AG04450 (cell line): ENCODE results near the gene PUM2. TPM values are rescaled to one million over a fixed set of nuclear protein-coding genes. Genes with fewer than 3 reads are reported as not detected.

Source experiments
- CTCF ChIA-PET: fragments of 300-600, 350-600 bp; formaldehyde crosslinking; extraction: SDS; loops from one replicate; lab custom pipeline; 2022; ENCODE audit warnings: antibody characterized with exemption, inconsistent platforms; lab: Charles Lee
- POLR2A ChIA-PET: fragments of 350-600 bp; formaldehyde crosslinking; extraction: SDS; loops from one replicate; lab custom pipeline; 2021; ENCODE audit warnings: antibody characterized with exemption, inconsistent platforms; lab: Yijun Ruan, JAX
- DNase-seq: peaks from one replicate; pipeline ENCODE4 v3.0.0-alpha.2; 2011; ENCODE audit warnings: low read depth, low spot score
- H3K27ac ChIP-seq: one replicate; pipeline ENCODE4 v1.5.1; 2012; ENCODE audit warnings: low read depth, low read length, control low read depth
- H3K27me3 ChIP-seq: one replicate; pipeline ENCODE4 v1.6.0; 2012; ENCODE audit warnings: low read length; ENCODE audit not compliant: control insufficient read depth, insufficient read depth
- H3K4me3 ChIP-seq: 2 replicates; pipeline ENCODE4 v1.5.1; 2011; ENCODE audit warnings: mild to moderate bottlenecking, low read depth, low read length, control low read depth
- H3K9me3 ChIP-seq: 2 replicates; pipeline ENCODE4 v1.5.1; 2012; ENCODE audit warnings: low read length; ENCODE audit not compliant: control insufficient read depth, insufficient read depth
- polyA plus RNA-seq: library from polyadenylated mRNA; depleted of rRNA; stranded (reverse); fragments of >200 nt; gene quantifications from 2 replicates; pipeline ENCODE4 v1.2.3, GENCODE V29; 2011
- TF ChIP-seq, protein P1 (sequence below): IDR thresholded peaks from 2 replicates; pipeline ENCODE4 v1.5.1; 2011; ENCODE audit warnings: low read depth, low read length, control low read depth, inconsistent platforms

The PUM2 gene
- polyA plus RNA-seq, 1 experiment = 53.7 TPM

DNA sequence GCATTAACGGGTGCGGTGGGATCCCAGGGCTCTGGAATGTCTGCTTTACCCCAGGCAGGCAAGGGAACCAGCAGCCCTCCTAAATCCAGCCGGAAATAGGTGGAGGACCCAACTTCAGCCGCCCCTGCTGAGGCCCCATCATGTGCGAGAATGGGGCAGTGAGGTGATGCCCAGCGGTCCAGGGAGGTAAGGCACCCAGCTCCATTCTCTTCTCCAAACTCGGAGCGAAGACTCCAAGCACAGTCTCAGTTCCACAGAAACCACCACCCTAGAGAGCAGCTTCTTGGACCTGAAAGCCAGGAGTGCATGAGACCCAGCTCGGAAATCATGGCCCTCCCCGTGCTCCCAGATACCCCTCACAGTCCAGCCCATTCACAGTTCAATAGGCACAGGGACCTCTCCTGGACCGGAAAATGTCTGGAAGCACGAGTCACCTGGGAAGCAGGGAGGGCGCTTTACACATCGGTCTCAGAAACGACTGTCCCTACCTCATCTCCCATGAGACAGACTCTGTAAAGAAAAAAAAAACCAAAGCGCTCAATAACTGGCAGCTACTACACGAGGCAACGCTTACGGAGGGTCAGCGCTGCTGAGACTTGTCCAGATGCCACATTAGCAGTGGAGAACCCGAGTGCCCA is 127.8 kb downstream of the PUM2 start:
- ChIA-PET POLR2A (interaction anchor here (1.1 kb wide), 1 partner anchor 71 kb away, joined by 4 read pairs; no protein-coding TSS in a partner anchor), CTCF (interaction anchor here (0.5 to 1.7 kb wide), 2 partner anchors 87 to 114 kb away, joined by 4 read pairs; no protein-coding TSS in a partner anchor)
- Histone ChIP-seq H3K4me3 (peak overlapping the region; percentile 64), H3K9me3 (no peaks in the 10 kb centered on the region), H3K27ac (peak overlapping the region; percentile 21), H3K27me3 (no peaks in the 10 kb centered on the region)
- DNase-seq = no peak
- TF ChIP-seq, protein P1, sequence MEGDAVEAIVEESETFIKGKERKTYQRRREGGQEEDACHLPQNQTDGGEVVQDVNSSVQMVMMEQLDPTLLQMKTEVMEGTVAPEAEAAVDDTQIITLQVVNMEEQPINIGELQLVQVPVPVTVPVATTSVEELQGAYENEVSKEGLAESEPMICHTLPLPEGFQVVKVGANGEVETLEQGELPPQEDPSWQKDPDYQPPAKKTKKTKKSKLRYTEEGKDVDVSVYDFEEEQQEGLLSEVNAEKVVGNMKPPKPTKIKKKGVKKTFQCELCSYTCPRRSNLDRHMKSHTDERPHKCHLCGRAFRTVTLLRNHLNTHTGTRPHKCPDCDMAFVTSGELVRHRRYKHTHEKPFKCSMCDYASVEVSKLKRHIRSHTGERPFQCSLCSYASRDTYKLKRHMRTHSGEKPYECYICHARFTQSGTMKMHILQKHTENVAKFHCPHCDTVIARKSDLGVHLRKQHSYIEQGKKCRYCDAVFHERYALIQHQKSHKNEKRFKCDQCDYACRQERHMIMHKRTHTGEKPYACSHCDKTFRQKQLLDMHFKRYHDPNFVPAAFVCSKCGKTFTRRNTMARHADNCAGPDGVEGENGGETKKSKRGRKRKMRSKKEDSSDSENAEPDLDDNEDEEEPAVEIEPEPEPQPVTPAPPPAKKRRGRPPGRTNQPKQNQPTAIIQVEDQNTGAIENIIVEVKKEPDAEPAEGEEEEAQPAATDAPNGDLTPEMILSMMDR = no peak

DNA sequence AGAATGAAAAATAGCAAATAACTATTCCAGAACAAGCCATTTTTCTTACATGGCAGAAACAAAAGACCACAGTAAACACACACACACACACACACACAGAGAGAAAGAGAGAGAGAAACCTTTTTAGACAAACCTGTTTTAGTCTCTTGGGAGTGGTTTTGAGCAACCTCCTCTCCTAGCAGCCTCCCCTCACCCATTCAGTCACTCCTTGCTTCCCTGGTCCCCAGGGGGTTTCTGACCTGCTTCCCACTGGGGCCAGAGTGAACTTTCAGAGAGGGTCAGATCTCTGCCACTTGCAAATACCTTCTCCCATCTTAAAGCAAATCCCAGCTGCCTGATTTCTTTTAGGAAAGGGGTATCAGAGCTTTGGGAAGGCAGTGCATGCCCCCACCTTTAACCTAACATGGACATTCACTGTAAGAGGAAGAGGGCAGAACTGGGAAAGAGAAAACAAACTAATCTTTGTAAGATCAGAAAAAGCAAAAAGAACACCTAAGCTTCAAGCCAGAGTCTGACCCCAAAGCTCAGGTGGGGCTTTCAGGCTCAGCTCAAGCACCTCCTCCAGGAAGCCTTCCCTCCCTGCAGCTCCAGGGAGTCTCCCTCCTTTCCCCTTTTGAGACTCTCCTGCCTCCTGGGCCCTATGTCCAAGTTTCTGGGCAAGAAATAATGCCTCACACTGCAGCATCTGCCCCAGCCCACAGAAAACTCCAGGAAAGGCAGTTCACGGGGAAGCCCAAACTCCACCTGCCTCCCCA is 128.5 kb downstream of the PUM2 start:
- POLR2A ChIA-PET = interaction anchor here (1.1 kb wide), 1 partner anchor 70 kb away, joined by 4 read pairs; no protein-coding TSS in a partner anchor
- Histone ChIP-seq H3K4me3 (no peak overlapping the region), H3K9me3 (no peaks in the 10 kb centered on the region), H3K27me3 (no peaks in the 10 kb centered on the region), H3K27ac (no peak overlapping the region)
- CTCF ChIA-PET = interaction anchor here (0.5 to 2.5 kb wide), 4 partner anchors 87 to 267 kb away, joined by 4 to 7 read pairs (median 5); no protein-coding TSS in a partner anchor
- no peak for DNase-seq
- TF ChIP-seq, protein P1 = no peak

DNA sequence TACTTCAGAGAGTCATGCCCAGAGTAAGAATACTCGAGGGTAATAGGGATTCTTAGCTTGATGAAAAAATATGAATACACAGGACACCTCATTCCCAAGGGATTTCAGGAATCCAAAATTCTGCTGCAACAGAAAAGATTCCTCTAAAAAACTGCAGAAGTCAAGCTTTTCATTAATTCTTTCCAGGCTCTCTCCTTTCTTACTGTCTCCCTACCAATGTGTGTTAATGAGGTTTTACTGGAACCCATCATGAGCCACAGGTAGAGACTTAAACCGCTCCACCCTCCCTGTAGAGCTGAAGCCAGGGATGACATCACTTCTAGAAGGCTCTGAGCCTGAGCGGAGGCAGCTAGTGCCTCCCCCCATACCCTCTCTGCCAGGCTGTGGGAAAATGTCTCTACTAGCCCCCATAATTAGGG is 129.1 kb downstream of the PUM2 start:
- POLR2A ChIA-PET = interaction anchor here (0.5 kb wide), 1 partner anchor 122 kb away, joined by 7 read pairs; no protein-coding TSS in a partner anchor
- CTCF ChIA-PET = interaction anchor here (1.5 to 2.5 kb wide), 3 partner anchors 86 to 266 kb away, joined by 4 to 7 read pairs (median 6); no protein-coding TSS in a partner anchor
- Histone ChIP-seq H3K27ac (peak overlapping the region; percentile 54), H3K4me3 (no peak overlapping the region), H3K27me3 (no peaks in the 10 kb centered on the region), H3K9me3 (no peaks in the 10 kb centered on the region)
- no peak for DNase-seq
- TF ChIP-seq, protein P1 = no peak

DNA sequence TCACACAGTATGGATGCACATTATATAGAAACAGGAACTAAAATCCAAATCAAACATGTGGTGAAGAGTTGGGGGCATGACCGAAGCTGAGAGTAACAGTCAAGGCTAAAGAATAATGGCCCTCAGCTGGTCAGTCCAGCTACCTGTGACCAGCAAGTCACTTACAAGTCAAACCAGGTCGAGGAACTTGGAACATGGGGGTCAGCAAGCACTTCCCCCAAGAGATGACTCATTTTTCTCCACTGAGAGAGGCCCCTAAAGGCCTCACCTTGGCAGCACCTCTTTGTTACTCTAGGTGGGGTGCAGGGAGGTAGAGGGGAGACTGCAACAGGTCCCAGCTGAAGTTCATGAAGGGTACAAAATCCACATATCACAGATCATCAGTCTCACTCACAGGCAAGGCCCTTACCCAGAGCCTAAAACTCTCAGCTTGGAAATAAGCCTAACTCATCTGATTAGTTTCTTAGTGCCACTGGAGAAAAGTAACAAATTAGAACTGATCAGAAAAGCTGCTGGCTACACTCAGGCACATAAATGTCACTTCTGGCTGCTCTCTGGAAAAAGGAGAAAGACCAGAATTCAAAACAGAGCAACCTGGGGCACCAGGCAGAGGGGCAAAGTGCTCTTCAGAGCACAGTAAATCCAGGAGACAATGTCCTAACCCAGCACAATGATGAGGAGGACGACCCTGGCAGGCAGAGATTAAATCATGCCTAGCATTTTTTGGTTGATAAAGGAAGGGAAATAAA is 129.7 kb downstream of the PUM2 start:
- no peak for DNase-seq

More for the DNA sequence above, 129.7 kb downstream of the PUM2 start:
- Histone ChIP-seq H3K27ac (peak overlapping the region; percentile 42), H3K9me3 (no peaks in the 10 kb centered on the region), H3K4me3 (no peak overlapping the region), H3K27me3 (no peaks in the 10 kb centered on the region)
- POLR2A ChIA-PET = interaction anchor here (0.5 kb wide), 1 partner anchor 121 kb away, joined by 7 read pairs; no protein-coding TSS in a partner anchor
- TF ChIP-seq, protein P1 = no peak
- CTCF ChIA-PET = interaction anchor here (0.6 to 2.5 kb wide), 3 partner anchors 11 to 265 kb away, joined by 3 to 7 read pairs (median 6); no protein-coding TSS in a partner anchor
